Mesenteric fat pad (tissue), 1 donor: Measurements from ENCODE around the gene PRPF6. TPM values are rescaled to one million over a fixed set of nuclear protein-coding genes. Genes with fewer than 3 reads are reported as not detected.

ENCODE experiments used
- DNase-seq: peaks from one replicate; pipeline ENCODE4 v3.0.0-alpha.2; 2020; ENCODE audit warnings: low spot score
- long read RNA-seq: library from polyadenylated mRNA; unstranded; transcript quantifications from one replicate; pipeline ENCODE4 v2.0.0, GENCODE V29; 2020
- total RNA-seq: library from RNA; stranded (reverse); fragmentation: NEBNext Ultra II Directional; extraction: Animal tissue kit (Norgen Biotek cat#: 25700); gene quantifications from one replicate; pipeline ENCODE4 v1.2.1, GENCODE V29; 2021
- donor health status: DM: yes; HTN: yes; CAD: no.

The PRPF6 gene
- total RNA-seq: 46.3 TPM
- long read RNA-seq, transcript PRPF6-201 (21 exons, 3,044 nt): major isoform, 203 of 277 reads
- long read RNA-seq, partial matches to known transcripts: 51 of 277 reads
- long read RNA-seq, other reads (novel, unspliced or antisense): 23 of 277 reads

- peak; percentile 98 for DNase-seq
Measured at GRCh38 chr20:63980806-63981728, at the start of gene PRPF6. TSS of gene PRPF6 (plus strand) at chr20:63981132. CDS start at chr20:63981246, 114 bp downstream.

GRCh38 chr20:63931735-63932134, 49.2 kb upstream of the PRPF6 start:
- DNase-seq: no peak

GRCh38 chr20:63932606-63933160, 48.2 kb upstream of the PRPF6 start:
- no peak for DNase-seq

GRCh38 chr20:63933646-63934045, 47.3 kb upstream of the PRPF6 start:
- DNase-seq: no peak

DNA sequence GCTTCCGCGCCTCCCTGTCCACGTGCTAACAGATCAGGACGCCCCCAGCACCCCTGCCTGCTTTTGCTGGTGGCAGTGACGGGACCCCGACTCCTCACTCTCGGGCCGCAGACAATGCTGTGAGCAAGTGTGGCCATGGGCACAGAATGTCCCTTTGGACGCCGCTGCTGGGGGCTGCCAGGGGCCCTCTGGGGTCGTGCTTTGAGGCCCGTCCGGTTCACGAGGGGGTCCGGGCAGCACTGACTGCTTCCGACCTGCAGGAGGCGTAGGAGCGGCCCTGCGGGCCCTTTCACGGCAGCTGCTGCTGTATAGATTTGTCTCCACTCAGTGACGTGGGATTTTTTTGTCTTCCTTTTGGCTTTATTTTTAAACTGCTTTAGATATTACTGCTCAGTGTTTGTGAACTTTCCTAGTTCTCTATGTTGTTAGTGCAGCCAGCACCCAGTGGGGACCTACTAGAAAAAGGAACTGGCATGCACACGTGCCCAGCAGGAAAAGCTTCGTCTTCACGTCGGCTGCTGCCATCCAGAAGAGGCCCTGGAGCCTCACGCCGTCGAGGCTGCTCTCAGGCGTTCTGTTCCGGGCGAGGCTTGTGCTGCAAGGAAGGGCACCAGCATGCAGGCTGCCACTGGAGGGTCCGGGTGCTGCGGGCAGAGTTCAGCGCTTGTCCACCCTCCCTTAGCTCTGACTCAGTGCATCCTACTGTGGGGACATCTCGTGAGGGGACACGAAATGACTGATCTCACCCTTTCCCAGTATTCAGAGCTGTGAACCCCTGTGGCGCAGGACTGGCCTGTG, 46.5 kb upstream of the PRPF6 start:
- no peak for DNase-seq

GRCh38 chr20:63935447-63935846, 45.5 kb upstream of the PRPF6 start:
- DNase-seq: no peak

DNA sequence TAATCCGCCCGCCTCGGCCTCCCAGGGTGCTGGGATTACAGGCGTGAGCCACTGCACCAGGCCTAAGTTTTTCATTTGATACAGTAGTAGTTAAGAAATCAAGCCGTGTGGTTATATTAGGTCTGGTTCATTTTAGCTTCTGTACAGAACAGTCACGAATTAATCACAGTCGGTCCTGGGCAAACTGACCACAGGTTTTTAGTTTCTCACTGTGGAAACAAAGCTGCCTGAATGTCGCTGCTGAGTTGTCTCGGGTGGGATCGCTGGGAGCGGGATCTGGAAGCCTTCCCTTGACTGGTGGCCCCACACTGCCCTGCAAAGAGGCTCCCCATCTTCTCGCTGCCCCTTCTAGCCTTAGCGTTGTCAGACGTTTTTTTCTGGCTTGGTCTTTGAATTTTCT, 43.3 kb upstream of the PRPF6 start:
- no peak for DNase-seq

DNA sequence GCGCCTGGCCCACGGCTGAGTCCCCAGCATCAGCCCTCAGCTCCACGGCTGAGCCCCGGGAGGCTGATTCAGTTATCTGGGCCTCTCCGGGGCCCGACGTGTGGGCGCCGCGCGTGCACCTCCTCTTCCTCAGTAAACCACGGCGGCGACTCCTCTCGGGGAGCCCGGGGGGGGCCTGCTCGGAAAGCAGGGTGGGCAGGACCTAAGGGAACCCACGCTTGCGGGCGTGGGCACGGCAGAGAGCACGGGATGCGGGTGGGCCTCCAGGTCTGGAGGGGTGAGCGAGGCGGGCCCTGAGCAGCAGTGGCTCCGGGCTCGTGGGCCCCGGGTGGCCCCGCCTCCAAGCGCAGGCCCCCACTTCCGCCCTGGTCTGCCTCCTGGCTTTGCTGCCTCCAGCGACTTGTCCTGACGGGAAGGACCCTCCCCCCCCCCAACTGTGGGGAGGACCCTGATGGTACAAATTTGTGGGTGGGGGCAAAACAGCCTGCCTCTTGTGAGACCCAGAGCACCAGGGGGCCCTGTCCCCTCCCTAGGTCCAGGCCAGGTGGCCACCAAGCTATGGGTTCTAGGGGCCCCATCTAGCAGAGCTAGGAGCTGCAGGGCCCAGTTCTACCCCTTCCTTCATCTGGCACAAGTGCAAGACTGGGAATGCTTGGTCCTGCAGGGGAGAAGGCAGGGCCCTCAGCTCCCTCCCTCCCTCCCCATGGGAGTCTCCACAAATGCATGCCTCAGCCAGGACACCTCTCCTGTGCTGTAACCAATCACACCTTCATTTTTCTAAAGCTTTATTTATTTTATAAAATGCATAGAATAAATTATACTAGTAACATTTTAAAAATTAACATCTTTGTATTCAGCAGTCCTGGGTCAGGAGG, 41.6 kb upstream of the PRPF6 start:
- no peak for DNase-seq

DNA sequence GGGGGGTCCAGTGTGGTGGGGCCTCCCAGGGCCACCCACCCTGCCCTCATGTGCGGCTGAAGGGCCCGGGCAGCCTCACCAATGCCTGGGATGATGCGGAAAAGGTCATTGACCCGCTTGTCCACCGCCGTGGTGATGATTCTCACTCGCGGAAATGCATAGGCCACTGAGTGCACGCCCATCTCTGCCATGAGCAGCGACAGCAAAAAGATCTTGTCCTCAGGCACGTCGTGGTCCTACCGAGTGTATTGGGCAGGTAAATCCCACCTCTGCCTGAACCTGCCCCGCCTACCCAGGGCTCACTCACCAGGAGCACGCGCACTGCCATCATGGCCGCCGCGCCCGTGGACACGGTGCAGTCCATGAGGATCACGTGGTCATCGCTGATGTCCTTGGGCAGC, 40.9 kb upstream of the PRPF6 start:
- DNase-seq: no peak

DNA sequence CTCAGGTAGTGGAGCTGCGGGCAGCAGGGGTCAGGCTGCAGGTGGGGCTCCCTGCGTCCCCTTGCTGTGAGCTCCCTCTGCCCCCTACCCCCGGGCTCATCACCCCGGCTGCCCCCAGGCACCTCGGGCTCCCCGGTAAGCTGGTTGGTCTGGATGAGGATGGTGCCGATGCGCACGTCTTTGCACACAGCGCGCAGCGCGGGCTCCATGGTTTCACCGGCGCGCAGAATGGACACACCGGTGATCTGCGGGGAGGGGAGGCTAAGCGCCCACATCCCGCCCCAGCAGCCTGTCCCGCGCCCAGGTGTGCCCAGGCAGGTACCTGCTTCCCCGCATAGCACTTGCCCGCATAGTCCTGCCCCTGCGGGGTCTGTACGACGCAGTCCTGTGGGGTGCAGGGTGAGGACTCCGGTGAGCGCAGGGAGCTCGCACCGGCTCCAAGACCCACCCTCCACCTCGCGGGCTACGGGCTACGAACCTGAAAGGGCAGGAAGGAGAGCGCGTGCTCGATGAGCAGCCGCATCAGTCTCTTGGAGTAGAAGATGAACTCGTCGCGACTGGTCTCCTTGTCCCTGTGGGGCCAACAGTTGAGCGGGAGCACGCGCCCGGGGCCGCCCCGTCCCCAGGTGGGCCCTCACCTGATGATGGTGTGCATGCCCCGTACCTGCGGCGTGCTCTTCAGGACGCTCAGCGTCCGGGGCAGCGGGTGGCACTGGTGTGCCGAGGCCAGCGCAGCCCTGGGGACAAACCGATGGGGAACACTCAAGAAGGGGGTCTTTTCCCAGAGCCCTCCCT, 40.3 kb upstream of the PRPF6 start:
- no peak for DNase-seq

GRCh38 chr20:63941282-63942081, 39.5 kb upstream of the PRPF6 start:
- DNase-seq: no peak

DNA sequence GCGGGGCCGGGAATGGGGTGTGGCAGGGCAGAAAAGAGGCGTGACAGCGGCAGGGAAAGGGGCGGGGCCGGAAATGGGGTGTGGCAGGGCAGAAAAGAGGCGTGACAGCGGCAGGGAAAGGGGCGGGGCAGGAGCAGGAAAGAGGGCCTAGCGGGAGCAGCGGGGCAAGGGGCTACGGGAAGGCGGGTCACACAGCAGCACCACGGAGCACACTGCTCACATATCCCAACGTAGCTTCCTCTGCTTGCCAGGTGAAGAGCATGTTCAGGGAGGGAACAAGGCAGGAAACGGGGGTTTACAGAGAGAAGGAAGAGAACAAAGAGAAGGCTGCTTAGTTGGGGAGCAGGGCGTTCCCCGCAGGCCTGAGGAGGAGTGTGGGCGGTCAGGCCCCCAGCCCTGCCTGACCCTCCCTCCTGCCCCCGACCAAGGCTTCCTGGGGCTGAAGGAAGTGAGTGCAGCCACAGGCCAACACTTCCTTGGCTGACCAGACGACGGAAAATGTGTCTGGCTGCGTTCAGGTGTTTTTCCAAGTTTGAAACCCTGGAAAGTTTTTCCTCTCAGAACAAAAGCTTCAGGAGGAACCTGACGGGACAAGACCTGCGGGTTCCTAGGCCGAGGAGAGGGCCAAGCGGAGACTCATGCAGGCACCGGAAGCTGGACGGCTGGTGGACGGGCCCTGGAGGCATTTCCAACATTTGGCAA, 38.5 kb upstream of the PRPF6 start:
- DNase-seq: no peak

DNA sequence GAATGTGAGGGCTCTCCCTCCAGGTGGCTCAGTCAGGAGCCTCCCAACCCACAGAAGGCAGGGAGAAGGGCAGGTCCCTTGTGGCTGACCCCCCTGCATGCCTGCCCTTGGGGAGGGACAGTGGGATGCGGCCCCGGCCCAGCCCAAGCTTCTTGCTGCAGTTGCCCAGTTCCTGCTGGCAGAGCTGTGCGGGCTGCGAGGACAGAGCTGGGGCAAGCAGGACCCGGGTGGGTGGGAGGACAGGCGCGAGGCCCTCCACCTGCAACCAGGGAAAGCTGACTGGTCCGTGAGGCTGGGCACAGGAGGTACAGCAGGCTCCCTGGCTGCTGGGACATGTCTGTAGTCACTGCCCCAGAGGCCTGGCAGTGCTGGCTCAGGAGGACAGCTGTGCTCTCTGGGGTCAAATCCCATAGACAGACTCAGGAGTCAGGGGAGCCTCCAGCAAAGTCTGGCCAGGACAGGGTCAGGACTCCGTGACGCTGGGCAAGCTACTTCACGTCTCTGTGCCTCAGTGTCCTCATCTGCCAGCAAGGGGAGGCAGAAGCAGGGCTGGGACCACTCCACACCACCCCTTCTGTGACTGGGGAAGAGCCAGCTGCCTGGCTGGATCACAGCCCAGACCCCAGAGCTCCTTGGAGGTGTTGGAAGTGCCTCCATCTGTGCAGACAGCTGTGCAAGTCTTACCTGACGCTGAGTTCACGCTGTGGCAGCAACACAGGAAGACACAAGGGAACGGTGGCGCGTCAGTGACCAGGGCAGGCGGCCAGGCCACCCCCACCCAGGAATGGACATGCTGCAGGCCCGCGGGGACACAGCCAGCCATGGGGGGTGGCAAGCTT, 37.7 kb upstream of the PRPF6 start:
- no peak for DNase-seq

GRCh38 chr20:63943808-63944077, 37.2 kb upstream of the PRPF6 start:
- no peak for DNase-seq

GRCh38 chr20:63944078-63944941, 36.6 kb upstream of the PRPF6 start:
- DNase-seq: no peak

GRCh38 chr20:63945031-63945658, 35.8 kb upstream of the PRPF6 start:
- no peak for DNase-seq
